HG02981 (cell line): Measurements from ENCODE around the gene CYGB.
A peak's percentile ranks its signal among the peaks of the same experiment; 100 is the strongest.
"Not testable (repeated sequence)": the region's sequence is repeated elsewhere in the genome, so short reads cannot be mapped to it uniquely, and the experiment has no call there.

ENCODE experiments used
- ATAC-seq: cut with Tn5 transposase; IDR thresholded peaks from one replicate; pipeline ENCODE4 v1.9.1; 2021; ENCODE audit warnings: mild to moderate bottlenecking, moderate library complexity; ENCODE audit not compliant: unreplicated experiment

CYGB gene

GRCh38 chr17:76567634-76568432 is 30.3 kb upstream of the CYGB start:
- ATAC-seq: no peak

- ATAC-seq: no peak
Observed at GRCh38 chr17:76566988-76567431, 29.5 kb upstream of the CYGB start.

GRCh38 chr17:76566613-76566943 is 29.1 kb upstream of the CYGB start:
- no peak for ATAC-seq

- no peak for ATAC-seq
Observed at GRCh38 chr17:76565728-76566612, 28.5 kb upstream of the CYGB start.

DNA sequence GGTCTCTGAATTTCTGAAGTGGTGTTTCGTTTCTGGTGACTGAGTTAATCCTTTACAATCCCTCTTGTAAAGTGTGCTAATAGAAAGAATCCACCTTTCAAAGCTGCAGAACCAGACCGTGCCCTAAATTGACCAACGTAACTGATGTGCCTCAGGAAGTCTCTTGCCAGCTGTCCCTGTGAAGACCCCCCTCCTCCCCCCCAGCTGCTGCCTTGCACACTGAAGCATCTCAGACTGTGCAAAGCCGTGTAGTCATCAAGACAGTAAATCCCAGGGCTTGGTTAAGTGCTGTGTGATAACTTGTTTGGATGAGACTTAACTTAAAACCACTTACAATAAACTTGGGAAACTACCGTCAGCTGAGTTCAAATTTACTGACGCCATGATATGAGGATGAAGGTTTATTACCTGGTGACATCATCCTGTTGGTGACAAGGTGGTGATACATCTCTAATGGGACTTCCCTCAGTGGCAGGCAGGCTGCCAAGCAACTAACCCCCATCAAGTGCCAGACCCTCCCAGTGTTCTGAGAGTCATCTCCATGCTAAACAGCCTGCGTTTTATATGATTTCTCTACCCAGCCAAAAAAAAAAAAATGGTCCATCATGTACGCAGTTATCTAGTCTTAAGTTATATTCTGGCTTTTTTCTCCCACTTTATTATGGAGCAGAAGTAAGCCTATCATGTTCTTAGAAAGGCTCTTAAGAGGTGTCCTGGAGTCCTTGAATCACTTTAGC is 27.6 kb upstream of the CYGB start:
- not testable (repeated sequence) for ATAC-seq

GRCh38 chr17:76563359-76563758 is 25.9 kb upstream of the CYGB start:
- ATAC-seq: not testable (repeated sequence)

GRCh38 chr17:76562734-76563148 is 25.2 kb upstream of the CYGB start:
- no peak for ATAC-seq

GRCh38 chr17:76561799-76562268 is 24.3 kb upstream of the CYGB start:
- ATAC-seq: no peak

GRCh38 chr17:76561332-76561731 is 23.8 kb upstream of the CYGB start:
- ATAC-seq: no peak

DNA sequence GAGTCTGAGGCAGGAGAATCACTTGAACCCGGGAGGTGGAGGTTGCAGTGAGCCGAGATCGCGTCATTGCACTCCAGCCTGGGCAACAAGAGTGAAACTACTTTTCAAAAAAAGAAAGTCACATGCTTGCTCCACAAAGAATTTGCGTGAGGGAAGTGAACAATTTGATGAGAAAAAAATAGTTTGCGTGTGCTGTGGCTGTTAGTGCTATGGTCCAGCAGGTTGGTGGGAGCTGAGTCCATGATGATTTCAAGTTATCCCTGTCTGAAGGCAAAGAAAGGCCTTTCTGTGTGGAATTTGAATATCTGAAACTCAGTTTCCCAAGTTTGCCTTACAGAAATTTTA is 23.3 kb upstream of the CYGB start:
- ATAC-seq: no peak

DNA sequence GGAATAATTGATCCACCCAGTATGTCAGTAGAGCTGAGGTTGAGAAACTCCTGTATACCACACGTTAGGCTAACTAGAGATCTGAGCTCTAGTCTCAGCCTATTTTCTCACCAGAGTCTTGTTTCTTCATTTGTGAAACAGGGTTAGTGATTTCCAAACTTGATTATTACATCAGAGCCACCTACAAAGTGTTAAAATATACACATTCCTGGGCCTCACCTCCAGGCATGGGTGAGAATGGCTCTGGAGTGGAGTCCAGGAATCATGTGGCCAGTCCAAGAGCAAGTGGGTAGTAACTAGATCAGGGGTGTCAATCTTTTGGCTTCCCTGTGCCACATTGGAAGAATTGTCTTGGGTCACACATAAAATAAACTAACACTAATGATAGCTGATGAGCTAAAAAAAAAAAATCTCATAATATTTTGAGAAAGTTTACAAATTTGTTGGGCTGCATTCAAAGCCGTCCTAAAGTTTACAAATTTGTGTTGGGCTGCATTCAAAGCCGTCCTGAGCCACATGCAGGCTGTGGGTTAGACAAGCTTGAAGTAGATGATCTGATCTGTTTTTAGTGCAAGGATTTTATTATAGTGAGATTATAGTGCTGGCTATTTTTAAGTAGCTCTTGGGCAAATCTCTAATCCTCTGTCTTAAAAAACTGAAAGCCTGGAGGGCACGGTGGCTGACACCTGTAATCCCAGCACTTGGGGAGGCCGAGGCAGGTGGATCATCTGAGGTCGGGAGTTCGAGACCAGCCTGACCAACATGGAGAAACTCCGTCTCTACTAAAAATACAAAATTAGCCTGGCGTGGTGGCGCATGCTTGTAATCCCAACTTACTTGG is 22.7 kb upstream of the CYGB start:
- no peak for ATAC-seq

DNA sequence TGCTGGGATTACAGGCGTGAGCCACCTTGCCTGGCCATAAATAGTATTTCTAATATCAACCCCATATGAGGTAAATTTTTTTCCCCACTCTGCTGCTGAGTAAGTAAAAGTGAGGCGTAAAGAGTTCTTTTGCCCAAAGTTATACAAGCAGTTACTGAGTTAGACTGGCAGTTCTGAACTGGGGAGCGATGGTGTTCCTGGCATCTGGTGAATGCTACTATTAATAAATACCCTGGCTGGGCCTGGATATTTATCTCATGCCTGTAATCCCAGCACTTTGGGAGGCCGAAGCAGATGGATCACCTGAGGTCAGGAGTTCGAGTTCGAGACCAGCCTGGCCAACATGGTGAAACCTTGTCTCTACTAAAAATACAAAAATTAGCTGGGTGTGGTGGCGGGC is 22.0 kb upstream of the CYGB start:
- not testable (repeated sequence) for ATAC-seq

- no peak for ATAC-seq
Observed at GRCh38 chr17:76558198-76559095, 20.9 kb upstream of the CYGB start.

DNA sequence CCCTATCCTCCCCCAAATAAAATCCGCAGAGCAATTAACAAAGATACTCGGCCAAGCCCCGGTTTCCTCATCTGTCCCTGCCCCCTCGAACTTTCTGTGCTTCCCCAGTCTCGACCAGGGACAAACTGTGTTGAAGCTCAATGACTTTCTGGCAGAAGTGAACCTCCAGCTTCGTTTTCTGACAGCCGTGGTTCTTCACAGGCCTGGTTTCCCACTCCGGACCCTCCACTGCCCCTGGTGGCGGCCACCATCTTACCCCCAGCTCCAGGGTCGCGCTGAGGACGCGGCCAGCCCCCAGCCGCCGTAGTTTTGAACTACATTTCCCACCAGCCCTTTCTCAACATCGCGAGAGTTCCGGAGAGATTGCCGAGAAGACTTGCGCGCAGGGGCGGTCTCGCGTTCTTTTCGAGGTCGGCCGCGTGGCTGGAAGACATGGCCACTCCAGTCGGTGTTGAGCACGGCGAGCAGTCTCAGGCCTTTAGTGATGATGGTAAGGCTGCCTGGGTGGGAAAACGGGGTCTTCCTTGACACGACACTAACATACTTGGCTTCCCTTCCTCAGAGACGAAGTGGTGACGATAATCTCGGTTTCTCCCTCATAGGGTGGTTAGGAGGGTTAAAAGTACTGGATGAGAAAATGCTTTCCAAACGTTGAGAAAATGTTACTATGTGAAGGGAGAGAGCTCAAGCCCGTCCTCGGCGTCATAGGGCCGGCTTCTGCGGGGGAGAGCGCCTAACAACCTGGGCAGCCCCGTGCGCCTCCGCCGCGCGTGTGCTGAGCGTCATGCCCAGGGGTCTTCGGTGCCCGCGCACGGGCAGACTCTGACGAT is 20.1 kb upstream of the CYGB start:
- peak; percentile 89 for ATAC-seq

DNA sequence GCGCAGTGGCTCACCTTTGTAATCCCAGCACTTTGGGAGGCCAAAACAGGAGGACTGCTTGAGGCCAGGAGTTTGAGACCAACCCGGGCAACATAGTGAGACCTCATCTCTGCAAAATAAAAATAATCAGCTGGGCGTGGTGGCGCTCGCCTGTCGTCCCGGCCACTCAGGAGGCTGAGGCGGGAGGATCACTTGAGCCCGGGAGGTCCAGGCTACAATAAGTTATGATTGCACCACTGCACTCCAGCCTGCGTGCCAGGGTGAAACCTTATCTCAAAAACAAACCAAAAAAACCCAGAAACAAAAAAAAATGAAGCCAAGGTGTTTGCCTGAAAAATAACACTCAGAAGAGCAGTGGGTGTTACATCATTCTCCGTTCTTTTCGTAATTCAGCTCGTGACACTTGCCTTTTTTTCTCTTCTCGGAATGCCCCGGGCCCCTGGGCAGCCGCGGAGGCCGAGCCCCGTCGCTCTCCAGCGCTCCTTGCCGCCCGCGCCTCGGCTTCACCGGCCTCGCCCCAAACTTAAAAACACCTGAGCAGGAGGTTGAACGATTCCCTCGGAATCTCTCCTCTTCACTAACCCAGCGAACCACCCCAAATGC is 19.4 kb upstream of the CYGB start:
- peak; percentile 10 for ATAC-seq

DNA sequence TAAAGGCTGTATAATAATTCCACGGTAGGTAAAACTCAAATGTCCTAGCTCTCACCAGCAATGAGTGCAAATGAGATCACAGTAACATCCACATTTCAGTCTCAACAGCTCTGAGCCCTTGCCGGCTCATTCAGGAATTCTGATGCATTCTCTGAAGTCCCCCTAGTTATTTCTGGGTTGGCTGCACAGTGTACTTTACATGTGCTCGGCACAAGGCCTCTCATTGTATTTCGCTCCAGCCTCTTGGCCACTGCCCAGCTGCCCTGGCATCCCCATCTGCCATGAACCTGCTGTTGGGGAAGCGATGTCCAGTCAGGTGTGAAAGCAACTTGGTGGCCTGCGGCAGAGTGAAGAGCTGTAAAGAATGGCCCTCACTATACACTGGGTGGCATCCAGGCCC is 16.6 kb upstream of the CYGB start:
- no peak for ATAC-seq

GRCh38 chr17:76553178-76553908 is 15.8 kb upstream of the CYGB start:
- no peak for ATAC-seq
